T-cell (primary cell): Measurements from ENCODE around the gene TCP10L. TPM values are rescaled to one million over a fixed set of nuclear protein-coding genes. Genes with fewer than 3 reads are reported as not detected.
A peak's percentile ranks its signal among the peaks of the same experiment; 100 is the strongest.

Source experiments
- ATAC-seq, 4 experiments: fragments of 200-7000 bp in 3 of 4; fragments of 150-1000 bp in 1 of 4; cut with Tn5 transposase; replicated peaks in 1 of 4; 1 replicate in 3 of 4; 2 replicates in 1 of 4; pipeline ENCODE4 v1.10.0; 2021; ENCODE audit warnings: moderate library complexity in 3 of 4, mild to moderate bottlenecking in 2 of 4, moderate number of reproducible peaks in 1 of 4
- CTCF ChIA-PET, 2 donors: fragments of 300-600 bp; sonication (Branson Sonifier 250); formaldehyde crosslinking; loops; one replicate each; lab custom pipeline; 2022; ENCODE audit warnings: antibody characterized with exemption in 2 of 2; lab: Charles Lee
- POLR2A ChIA-PET, 2 donors: fragments of 300-600 bp; sonication (Branson Sonifier 250); formaldehyde crosslinking; loops; one replicate each; lab custom pipeline; 2022; ENCODE audit warnings: antibody characterized with exemption in 2 of 2; lab: Charles Lee
- DNase-seq, 35 experiments: peaks; one replicate each; pipeline versions ENCODE4 v3.0.0 to v3.0.0-alpha.2; 2013 to 2023
- H3K27ac ChIP-seq: one replicate; pipeline ENCODE4 v1.5.1; 2013; ENCODE audit warnings: low read length
- H3K27me3 ChIP-seq, 2 experiments: replicated peaks in 1 of 2; 1 replicate in 1 of 2; 2 replicates in 1 of 2; pipeline versions ENCODE4 v1.6.1 to v1.7.0; 2013; ENCODE audit warnings: low read length in 1 of 2, mixed read lengths in 1 of 2; ENCODE audit not compliant: control insufficient read depth in 2 of 2, insufficient read depth in 2 of 2; ENCODE audit errors: extremely low read depth in 1 of 2
- H3K36me3 ChIP-seq, 2 donors: 1 replicate in 1 of 2; 2 replicates in 1 of 2; pipeline versions ENCODE4 v1.6.1 to v1.7.0; 2013; ENCODE audit warnings: low read length in 1 of 2; ENCODE audit not compliant: control insufficient read depth in 2 of 2, insufficient read depth in 1 of 2; ENCODE audit errors: extremely low read depth in 1 of 2
- H3K4me1 ChIP-seq, 2 experiments: 1 replicate in 1 of 2; 2 replicates in 1 of 2; pipeline versions ENCODE4 v1.6.1 to v1.7.0; 2013; ENCODE audit warnings: low read length in 2 of 2, mixed read lengths in 1 of 2; ENCODE audit not compliant: insufficient read depth in 2 of 2, control insufficient read depth in 1 of 2; ENCODE audit errors: extremely low read depth in 1 of 2
- H3K4me3 ChIP-seq, 2 donors: 1 replicate in 1 of 2; 2 replicates in 1 of 2; pipeline versions ENCODE4 v1.5.1 to v1.7.0; 2013; ENCODE audit warnings: mild to moderate bottlenecking in 2 of 2, low read length in 1 of 2, moderate library complexity in 1 of 2; ENCODE audit not compliant: control insufficient read depth in 1 of 2; ENCODE audit errors: extremely low read depth in 1 of 2
- H3K9me3 ChIP-seq: 2 replicates; pipeline ENCODE4 v1.7.0; 2013
- H3K27ac Mint-ChIP-seq, 2 donors: one replicate each; pipeline ENCODE4 v1.8.0; 2020 to 2021; ENCODE audit warnings: mild to moderate bottlenecking in 2 of 2, mixed read lengths in 2 of 2
- H3K27me3 Mint-ChIP-seq, 2 donors: one replicate each; pipeline ENCODE4 v1.8.0; 2021 to 2022; ENCODE audit warnings: mixed read lengths in 2 of 2
- H3K36me3 Mint-ChIP-seq: one replicate; pipeline ENCODE4 v1.8.0; 2021; ENCODE audit warnings: mixed read lengths
- H3K4me1 Mint-ChIP-seq, 3 donors: one replicate each; pipeline ENCODE4 v1.8.0; 2020 to 2022; ENCODE audit warnings: mixed read lengths in 3 of 3, mild to moderate bottlenecking in 1 of 3
- H3K4me3 Mint-ChIP-seq, 3 donors: one replicate each; pipeline ENCODE4 v1.8.0; 2020 to 2022; ENCODE audit warnings: mild to moderate bottlenecking in 3 of 3, mixed read lengths in 3 of 3, moderate library complexity in 3 of 3
- H3K9me3 Mint-ChIP-seq, 3 donors: one replicate each; pipeline ENCODE4 v1.8.0; 2020 to 2022; ENCODE audit warnings: mixed read lengths in 3 of 3
- WGBS: methylation state at CpG from one replicate; pipeline ENCODE4 v1.1.5; 2013; ENCODE audit warnings: missing lambda C conversion rate; ENCODE audit not compliant: insufficient coverage; 5-methylcytosine and 5-hydroxymethylcytosine counted together
- total RNA-seq, 35 experiments: library from RNA in 6 of 35; stranded (reverse) in 6 of 35; fragments of 120-200 nt in 1 of 35; gene quantifications; one replicate each; pipeline versions ENCODE4 v1.2.1 to v1.2.4 and lab custom pipeline; 2013 to 2026

The TCP10L gene
- total RNA-seq, 5 donors from 2014 or later (not counting 1 experiment from before 2014, with no cell fraction given): 0.19 to 0.73 (median 0.39) TPM; not detected in 1

- H3K4me1 ChIP-seq: peaks cover 0 to 6% of the 10 kb centered on the region in 2 experiments
- no peak overlapping the region for H3K4me3 ChIP-seq
- Mint-ChIP-seq H3K9me3 (no peaks in the 10 kb centered on the region), H3K27me3 (no peaks in the 10 kb centered on the region), H3K27ac (no peak overlapping the region), H3K4me3 (no peak overlapping the region), H3K36me3 (no peaks in the 10 kb centered on the region), H3K4me1 (peaks cover 0 to 7% (median 4%) of the 10 kb centered on the region in 3 donors)
- no peak for DNase-seq
- ATAC-seq: no peak
- no peak overlapping the region for H3K27ac ChIP-seq
- H3K36me3 ChIP-seq: no peaks in the 10 kb centered on the region
- POLR2A ChIA-PET: no interaction called here
- peaks cover 0 to 18% of the 10 kb centered on the region in 2 experiments for H3K27me3 ChIP-seq
- CTCF ChIA-PET: no interaction called here
- 83% methylated on average over 23 of the region's 26 CpGs for WGBS
- H3K9me3 ChIP-seq: no peaks in the 10 kb centered on the region
These were observed 10.1 kb downstream of the TCP10L start for GRCh38 chr21:32574946-32575925.

- H3K4me3 Mint-ChIP-seq: no peak overlapping the region
- Histone ChIP-seq H3K4me3 (no peak overlapping the region), H3K4me1 (peaks cover 0 to 14% of the 10 kb centered on the region in 2 experiments), H3K9me3 (no peaks in the 10 kb centered on the region), H3K36me3 (no peaks in the 10 kb centered on the region), H3K27me3 (peaks cover 0 to 18% of the 10 kb centered on the region in 2 experiments), H3K27ac (no peak overlapping the region)
- H3K27ac Mint-ChIP-seq: no peak overlapping the region
- peaks cover 12 to 22% (median 21%) of the 10 kb centered on the region in 3 donors for H3K4me1 Mint-ChIP-seq
- POLR2A ChIA-PET: no interaction called here
- no peaks in the 10 kb centered on the region for H3K27me3 Mint-ChIP-seq
- H3K36me3 Mint-ChIP-seq: no peaks in the 10 kb centered on the region
- DNase-seq (no peak), ATAC-seq (no peak)
- CTCF ChIA-PET: no interaction called here
- H3K9me3 Mint-ChIP-seq: no peaks in the 10 kb centered on the region
- 93% methylated on average over 20 of the region's 25 CpGs for WGBS
These were observed 12.5 kb downstream of the TCP10L start for GRCh38 chr21:32572574-32573420.

- CTCF ChIA-PET: interaction anchor here (0.6 to 3.2 kb wide), 9 partner anchors 31 to 464 kb away, joined by 3 to 24 read pairs (median 6); partner anchors contain the start of gene CFAP298 (in 1 of the 2)
- peak overlapping the region; percentile 94 to 96 for H3K27ac Mint-ChIP-seq
- H3K27me3 Mint-ChIP-seq: no peaks in the 10 kb centered on the region
- peak overlapping the region; percentile 88 to 96 (median 95) for H3K4me3 Mint-ChIP-seq
- Histone ChIP-seq H3K9me3 (no peaks in the 10 kb centered on the region), H3K27me3 (peaks cover 0 to 16% of the 10 kb centered on the region in 2 experiments), H3K4me3 (no peak overlapping the region), H3K4me1 (peaks cover 0 to 14% of the 10 kb centered on the region in 2 experiments), H3K27ac (peak overlapping the region; percentile 64), H3K36me3 (no peaks in the 10 kb centered on the region)
- WGBS: no CpG with 5 or more reads among the region's 3 CpGs
- POLR2A ChIA-PET: no interaction called here
- ATAC-seq (no peak), DNase-seq (peak in 1 of 35 experiments; percentile 11)
- peaks cover 16% of the 10 kb centered on the region for H3K36me3 Mint-ChIP-seq
- peaks cover 0 to 1% (median 0%) of the 10 kb centered on the region in 3 donors for H3K9me3 Mint-ChIP-seq
- H3K4me1 Mint-ChIP-seq: peaks cover 12 to 22% (median 21%) of the 10 kb centered on the region in 3 donors
These were observed 14.9 kb downstream of the TCP10L start for GRCh38 chr21:32570456-32570855.

GRCh38 chr21:32569261-32570230 lies 15.8 kb downstream of the TCP10L start:
- DNase-seq (peak; percentile 59 to 93 (median 78)), ATAC-seq (peak; percentile 84 to 91 (median 88))
- H3K36me3 ChIP-seq: no peaks in the 10 kb centered on the region
- H3K27me3 Mint-ChIP-seq: no peaks in the 10 kb centered on the region
- peaks cover 25% of the 10 kb centered on the region for H3K36me3 Mint-ChIP-seq
- POLR2A ChIA-PET: interaction anchor here in 1 of 2 donors (0.5 to 0.8 kb wide), 3 partner anchors 43 to 177 kb away, joined by 3 read pairs; partner anchors contain the start of gene CFAP298
- peak overlapping the region; percentile 64 for H3K27ac ChIP-seq
- H3K4me3 ChIP-seq: peak overlapping the region; percentile 71 to 74
- no peaks in the 10 kb centered on the region for H3K9me3 ChIP-seq
- H3K9me3 Mint-ChIP-seq: peaks cover 4 to 10% (median 6%) of the 10 kb centered on the region in 3 donors
- peaks cover 12 to 22% (median 21%) of the 10 kb centered on the region in 3 donors for H3K4me1 Mint-ChIP-seq
- peaks cover 0 to 14% of the 10 kb centered on the region in 2 experiments for H3K4me1 ChIP-seq
- H3K4me3 Mint-ChIP-seq: peak overlapping the region; percentile 88 to 96 (median 95)
- H3K27ac Mint-ChIP-seq: peak overlapping the region; percentile 94 to 96
- WGBS: 1% methylated on average over 56 of the region's 61 CpGs
- CTCF ChIA-PET: interaction anchor here (0.7 to 3.2 kb wide), 10 partner anchors 9 to 178 kb away, joined by 3 to 24 read pairs (median 5); partner anchors contain the start of gene CFAP298 (in 1 of the 2)
- H3K27me3 ChIP-seq: peaks cover 0 to 10% of the 10 kb centered on the region in 2 experiments

GRCh38 chr21:32567626-32568025 lies 17.7 kb downstream of the TCP10L start:
- ChIA-PET POLR2A (interaction anchor here in 1 of 2 donors (0.9 kb wide), 1 partner anchor 44 kb away, joined by 3 read pairs; no protein-coding TSS in a partner anchor), CTCF (no interaction called here)

More at GRCh38 chr21:32567626-32568025, 17.7 kb downstream of the TCP10L start:
- no peaks in the 10 kb centered on the region for H3K9me3 ChIP-seq
- peaks cover 25% of the 10 kb centered on the region for H3K36me3 Mint-ChIP-seq
- ATAC-seq: no peak
- H3K4me1 ChIP-seq: peaks cover 0 to 14% of the 10 kb centered on the region in 2 experiments
- H3K27me3 ChIP-seq: peaks cover 0 to 5% of the 10 kb centered on the region in 2 experiments
- DNase-seq: no peak
- no peak overlapping the region for H3K4me3 ChIP-seq
- H3K4me3 Mint-ChIP-seq: no peak overlapping the region
- no peaks in the 10 kb centered on the region for H3K36me3 ChIP-seq
- no peaks in the 10 kb centered on the region for H3K27me3 Mint-ChIP-seq
- peaks cover 5 to 12% (median 8%) of the 10 kb centered on the region in 3 donors for H3K9me3 Mint-ChIP-seq
- H3K27ac Mint-ChIP-seq: no peak overlapping the region
- 100% methylated on average over 7 of the region's 8 CpGs for WGBS
- peaks cover 12 to 22% (median 21%) of the 10 kb centered on the region in 3 donors for H3K4me1 Mint-ChIP-seq
- H3K27ac ChIP-seq: no peak overlapping the region
